GM10266 (cell line): ENCODE results near the gene CLCN5.

Experiments used
- DNase-seq: peaks from one replicate; pipeline ENCODE4 v3.0.0; 2012; ENCODE audit errors: extremely low spot score
- CTCF ChIP-seq: IDR thresholded peaks from 2 replicates; pipeline ENCODE4 v1.5.1; 2012; ENCODE audit warnings: mild to moderate bottlenecking, low read depth; ENCODE audit not compliant: control insufficient read depth, insufficient read depth; ENCODE audit errors: missing control alignments

CLCN5 gene

GRCh38 chrX:49880668-49881067 lies 41.7 kb upstream of the CLCN5 start:
- TF ChIP-seq CTCF = no peak
- no peak for DNase-seq

- DNase-seq = peak; percentile 55
- TF ChIP-seq CTCF = peak; percentile 67
Measured at GRCh38 chrX:49884290-49884862, 38.0 kb upstream of the CLCN5 start.

GRCh38 chrX:49892542-49892941 lies 29.9 kb upstream of the CLCN5 start:
- DNase-seq = no peak
- TF ChIP-seq CTCF = no peak

- no peak for DNase-seq
- no peak for TF ChIP-seq CTCF
Measured at GRCh38 chrX:49896951-49897350, 25.4 kb upstream of the CLCN5 start.

- no peak for DNase-seq
- TF ChIP-seq CTCF = no peak
Measured at GRCh38 chrX:49901048-49901447, 21.3 kb upstream of the CLCN5 start.

- TF ChIP-seq CTCF = no peak
- no peak for DNase-seq
Measured at GRCh38 chrX:49910344-49910743, 12.1 kb upstream of the CLCN5 start.

GRCh38 chrX:49912086-49912485 lies 10.3 kb upstream of the CLCN5 start:
- DNase-seq = no peak

More at GRCh38 chrX:49912086-49912485, 10.3 kb upstream of the CLCN5 start:
- no peak for TF ChIP-seq CTCF
